Measurements from ENCODE around the gene LINGO1.

LINGO1 gene

GRCh38 chr15:77657634-77658238 lies 25.0 kb upstream of the LINGO1 start:
- DNase-seq (ENCODE audit: low spot score): no peak

GRCh38 chr15:77656294-77656693 lies 23.6 kb upstream of the LINGO1 start:
- DNase-seq (ENCODE audit: low spot score): no peak

- no peak for DNase-seq (ENCODE audit: low spot score)
These were observed 22.3 kb upstream of the LINGO1 start for GRCh38 chr15:77654975-77655374.

- DNase-seq (ENCODE audit: low spot score): no peak
These were observed 21.2 kb upstream of the LINGO1 start for GRCh38 chr15:77653832-77654480.

DNA sequence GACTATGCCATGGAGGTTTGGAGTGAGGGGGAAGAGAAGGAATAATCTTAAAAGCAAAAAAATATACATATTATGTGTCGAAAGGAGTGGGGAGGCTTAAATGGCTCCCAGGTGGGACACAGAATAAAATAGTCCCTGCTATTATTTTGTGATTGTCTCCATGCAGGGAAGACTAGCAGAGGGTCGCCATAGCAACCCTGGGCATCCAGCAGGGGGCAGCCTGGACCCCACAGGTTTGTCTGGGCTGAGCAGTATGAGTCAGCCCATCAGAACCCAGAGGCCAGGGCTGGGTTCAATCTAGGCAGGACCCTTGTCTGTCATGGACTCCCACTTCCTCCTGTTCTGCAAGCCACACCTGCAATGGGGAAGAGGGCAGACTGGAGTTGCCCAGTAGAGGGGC lies 17.6 kb upstream of the LINGO1 start:
- DNase-seq (ENCODE audit: low spot score): no peak

GRCh38 chr15:77649610-77650009 lies 16.9 kb upstream of the LINGO1 start:
- DNase-seq (ENCODE audit: low spot score): no peak

DNA sequence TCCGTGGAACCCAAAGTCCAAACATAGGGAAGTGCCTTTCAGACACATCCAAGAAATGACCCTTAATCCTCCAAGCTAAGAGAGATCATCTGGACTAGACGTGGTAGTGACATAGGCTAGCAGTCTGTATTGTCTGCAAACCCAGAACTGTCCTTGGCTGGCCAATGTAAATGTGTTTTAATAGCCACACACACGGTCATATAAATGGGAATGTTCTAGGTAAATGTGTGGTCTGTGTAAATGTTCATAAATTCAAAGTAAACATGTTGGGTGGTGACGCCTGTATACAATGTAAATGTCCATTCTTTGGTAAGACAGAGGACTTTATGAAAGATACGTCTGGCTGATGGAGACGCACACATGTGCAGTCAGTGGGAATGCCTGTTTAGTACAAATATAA lies 16.3 kb upstream of the LINGO1 start:
- DNase-seq (ENCODE audit: low spot score): no peak

DNA sequence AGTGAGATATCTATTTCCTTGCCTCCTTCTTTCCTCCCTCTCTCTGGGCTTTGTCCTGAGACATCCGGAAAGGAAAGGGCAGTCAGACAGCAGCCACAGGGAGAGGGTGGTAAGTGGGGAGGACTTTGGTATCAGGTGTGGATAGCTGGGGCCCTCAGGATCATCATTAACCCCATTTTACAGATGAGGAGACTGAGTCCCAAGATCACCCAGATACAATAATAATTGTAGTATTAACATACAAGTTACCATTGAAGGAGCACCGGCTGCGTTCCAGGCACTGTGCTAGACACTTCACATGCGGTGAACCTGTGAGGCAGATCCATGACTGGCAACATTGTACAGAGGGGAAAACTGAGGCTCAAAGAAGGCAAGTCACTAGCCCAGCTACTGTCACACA lies 15.2 kb upstream of the LINGO1 start:
- DNase-seq (ENCODE audit: low spot score): no peak

- DNase-seq (ENCODE audit: low spot score): no peak
These were observed 13.5 kb upstream of the LINGO1 start for GRCh38 chr15:77646104-77646694.

DNA sequence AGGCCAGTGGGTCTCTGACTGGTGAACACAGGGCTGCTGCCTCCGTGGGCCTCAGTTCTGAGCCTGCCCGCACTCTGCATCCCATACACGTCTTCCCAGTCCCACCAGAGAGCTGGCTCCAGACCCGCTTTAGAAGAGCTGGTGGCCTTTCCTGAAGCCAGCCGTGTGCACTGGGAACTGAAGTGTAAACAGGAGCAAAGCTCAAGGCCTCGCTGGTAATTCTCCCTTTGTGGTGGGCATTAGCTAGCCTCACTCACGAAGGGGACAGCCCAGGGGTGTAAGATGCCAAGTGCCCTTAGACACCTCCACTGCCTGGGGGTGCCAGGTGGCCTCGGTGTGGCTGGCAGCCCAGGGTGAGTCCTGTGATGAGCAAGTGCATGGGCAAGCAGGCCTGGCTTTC lies 12.9 kb upstream of the LINGO1 start:
- no peak for DNase-seq (ENCODE audit: low spot score)

- no peak for DNase-seq (ENCODE audit: low spot score)
These were observed 12.0 kb upstream of the LINGO1 start for GRCh38 chr15:77644543-77645247.

GRCh38 chr15:77643764-77644163 lies 11.1 kb upstream of the LINGO1 start:
- DNase-seq (ENCODE audit: low spot score): no peak

GRCh38 chr15:77642793-77643430 lies 10.2 kb upstream of the LINGO1 start:
- no peak for DNase-seq (ENCODE audit: low spot score)

- DNase-seq (ENCODE audit: low spot score): no peak
These were observed 9.3 kb upstream of the LINGO1 start for GRCh38 chr15:77641999-77642398.

GRCh38 chr15:77640615-77641014 lies 7.9 kb upstream of the LINGO1 start:
- DNase-seq (ENCODE audit: low spot score): no peak

DNA sequence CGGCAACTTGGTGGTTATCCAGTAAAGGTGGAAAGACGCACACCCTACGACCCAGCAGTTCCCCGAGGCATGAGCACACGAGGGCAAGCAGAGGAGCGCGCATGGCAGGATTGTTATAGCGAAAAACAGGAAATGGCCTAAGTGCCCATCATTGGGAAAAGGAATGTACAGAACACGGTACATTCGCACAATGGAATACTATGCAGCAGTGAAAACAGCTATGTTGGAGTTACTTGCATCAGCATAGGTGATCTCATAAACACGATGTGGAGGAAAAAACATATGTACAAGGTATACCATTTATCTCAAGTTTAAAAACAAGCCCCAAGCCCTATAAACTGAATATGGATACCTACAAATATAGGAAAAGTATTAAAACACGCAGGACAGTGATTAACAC lies 6.7 kb upstream of the LINGO1 start:
- DNase-seq (ENCODE audit: low spot score): no peak

- no peak for DNase-seq (ENCODE audit: low spot score)
These were observed 5.4 kb upstream of the LINGO1 start for GRCh38 chr15:77637851-77638692.

DNA sequence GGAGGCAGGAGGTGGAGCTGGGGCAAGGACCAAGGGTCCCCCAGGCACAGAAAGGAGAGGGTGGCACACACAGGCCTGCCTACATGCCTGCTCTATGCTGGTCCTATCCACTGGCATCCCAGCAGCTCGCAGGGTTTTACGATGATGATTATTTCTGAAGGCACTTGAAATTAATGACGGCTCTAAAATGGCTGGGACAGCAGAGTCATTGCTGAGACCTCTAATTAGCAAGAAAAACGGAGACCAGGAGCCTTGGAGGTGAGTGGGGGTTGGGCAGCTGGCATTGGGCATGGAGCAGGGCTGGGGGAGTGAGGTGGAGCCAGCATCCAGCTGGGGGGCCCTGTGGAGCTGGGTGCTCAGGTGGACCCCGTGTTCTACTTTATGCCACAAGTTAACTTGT lies 3.5 kb upstream of the LINGO1 start:
- no peak for DNase-seq (ENCODE audit: low spot score)

DNA sequence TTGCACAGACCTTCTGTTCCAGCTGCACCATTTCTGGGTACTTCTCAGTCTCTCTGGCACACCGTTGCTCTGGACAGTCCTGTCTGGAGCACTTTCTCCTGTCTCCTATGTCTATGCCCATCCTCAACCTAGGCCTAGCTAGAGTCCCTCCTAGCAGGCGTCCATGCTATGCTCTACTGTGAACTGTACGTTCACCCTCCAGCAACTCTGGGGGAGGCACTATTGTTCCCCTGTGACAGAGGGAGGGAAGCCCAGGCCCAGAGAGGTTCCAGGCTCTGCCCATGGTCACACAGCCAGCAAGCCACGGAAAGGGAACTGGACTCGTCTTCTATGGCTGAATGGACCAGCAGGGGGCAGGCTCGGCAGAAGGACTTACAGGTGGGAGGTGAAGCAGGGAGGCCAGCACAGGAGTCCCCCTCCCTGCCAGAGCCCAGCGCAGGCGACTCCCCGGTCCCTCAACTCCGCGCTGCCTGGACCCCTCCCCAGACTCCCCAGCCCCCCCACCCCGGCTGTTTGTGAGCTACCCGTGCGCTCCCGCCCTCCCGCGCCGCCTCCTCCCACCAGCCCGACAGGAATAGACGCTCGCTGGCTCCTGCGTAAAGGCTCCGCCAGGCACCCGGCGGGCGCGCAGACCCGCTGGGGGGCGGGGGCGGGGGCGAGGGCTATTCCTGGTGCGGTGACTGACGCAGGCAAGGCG lies 1.7 kb upstream of the LINGO1 start:
- no peak for DNase-seq (ENCODE audit: low spot score)

- DNase-seq (ENCODE audit: low spot score): no peak
These were observed 1.2 kb upstream of the LINGO1 start for GRCh38 chr15:77633913-77634265.

Data from RKO (cell line).